ENCODE data around the gene CLIP2. TPM values are rescaled to one million over a fixed set of nuclear protein-coding genes. Genes with fewer than 3 reads are reported as not detected.
"Not testable (repeated sequence)": the region's sequence is repeated elsewhere in the genome, so short reads cannot be mapped to it uniquely, and the experiment has no call there.

CLIP2 gene
- total RNA-seq, 1 experiment from 2014 or later, result 14.2 TPM

DNA sequence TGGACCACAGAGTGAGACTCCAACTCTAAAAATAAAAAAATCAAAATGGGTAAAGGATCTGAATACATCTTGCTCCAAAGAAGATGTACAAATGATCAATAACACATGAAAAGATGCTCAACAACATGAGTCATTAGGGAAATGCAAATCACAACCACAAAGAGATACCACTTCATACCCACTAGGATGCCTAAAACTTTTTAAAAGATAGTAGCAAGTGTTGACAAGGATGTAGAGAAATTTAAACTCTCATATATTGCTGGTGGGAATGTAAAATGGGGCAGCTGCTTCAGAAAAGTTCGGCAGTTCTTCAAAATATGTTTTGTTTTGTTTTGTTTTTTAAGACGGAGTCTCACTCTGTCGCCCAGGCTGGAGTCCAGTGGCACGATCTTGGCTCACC is 118.8 kb downstream of the CLIP2 start:
- ChIA-PET POLR2A (no interaction called here), CTCF (interaction anchor here (4.0 kb wide), 1 partner anchor 9 kb away, joined by 25 read pairs; no protein-coding TSS in a partner anchor)
- DNase-seq (ENCODE audit: unreplicated experiment), result no peak
- Mint-ChIP-seq H3K9me3 (ENCODE audit: unreplicated experiment) (no peaks in the 10 kb centered on the region), H3K27me3 (ENCODE audit: insufficient read depth, unreplicated experiment) (no peaks in the 10 kb centered on the region), H3K4me1 (ENCODE audit: insufficient read depth, unreplicated experiment) (no peaks in the 10 kb centered on the region), H3K4me3 (ENCODE audit: unreplicated experiment) (no peak overlapping the region), H3K36me3 (ENCODE audit: insufficient read depth, unreplicated experiment) (peaks cover 6% of the 10 kb centered on the region), H3K27ac (ENCODE audit: low read depth, unreplicated experiment) (no peak overlapping the region)
- BruUV-seq (replicated peaks), result no TSS peak
- intact Hi-C loops (cut with micrococcal nuclease), result no loop called here
- TF ChIP-seq, protein P1, sequence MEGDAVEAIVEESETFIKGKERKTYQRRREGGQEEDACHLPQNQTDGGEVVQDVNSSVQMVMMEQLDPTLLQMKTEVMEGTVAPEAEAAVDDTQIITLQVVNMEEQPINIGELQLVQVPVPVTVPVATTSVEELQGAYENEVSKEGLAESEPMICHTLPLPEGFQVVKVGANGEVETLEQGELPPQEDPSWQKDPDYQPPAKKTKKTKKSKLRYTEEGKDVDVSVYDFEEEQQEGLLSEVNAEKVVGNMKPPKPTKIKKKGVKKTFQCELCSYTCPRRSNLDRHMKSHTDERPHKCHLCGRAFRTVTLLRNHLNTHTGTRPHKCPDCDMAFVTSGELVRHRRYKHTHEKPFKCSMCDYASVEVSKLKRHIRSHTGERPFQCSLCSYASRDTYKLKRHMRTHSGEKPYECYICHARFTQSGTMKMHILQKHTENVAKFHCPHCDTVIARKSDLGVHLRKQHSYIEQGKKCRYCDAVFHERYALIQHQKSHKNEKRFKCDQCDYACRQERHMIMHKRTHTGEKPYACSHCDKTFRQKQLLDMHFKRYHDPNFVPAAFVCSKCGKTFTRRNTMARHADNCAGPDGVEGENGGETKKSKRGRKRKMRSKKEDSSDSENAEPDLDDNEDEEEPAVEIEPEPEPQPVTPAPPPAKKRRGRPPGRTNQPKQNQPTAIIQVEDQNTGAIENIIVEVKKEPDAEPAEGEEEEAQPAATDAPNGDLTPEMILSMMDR (IDR thresholded peaks at IDR 0.05; ENCODE audit: unreplicated experiment), result no peak

DNA sequence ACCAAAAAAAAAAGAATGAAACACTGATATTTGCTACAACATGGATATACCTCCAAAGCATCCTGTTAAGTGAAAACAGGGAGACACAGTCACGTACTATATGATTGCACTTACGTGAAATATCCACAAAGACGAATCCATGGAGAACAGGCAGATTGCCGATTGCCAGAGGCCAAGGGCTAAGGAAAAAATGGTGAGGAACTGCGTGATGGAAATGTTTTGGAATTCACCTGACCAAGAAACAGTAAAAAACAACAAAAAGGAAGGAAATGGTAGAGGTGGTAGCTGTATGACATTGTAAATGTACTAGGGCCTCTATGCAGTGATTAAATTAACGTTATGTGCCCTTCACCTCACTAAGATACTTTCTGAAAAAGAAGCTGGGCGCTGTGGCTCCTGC is 120.4 kb downstream of the CLIP2 start:
- H3K4me3 Mint-ChIP-seq (ENCODE audit: unreplicated experiment), result no peak overlapping the region
- ChIA-PET CTCF (interaction anchor here (0.5 to 2.9 kb wide), 4 partner anchors 8 to 203 kb away, joined by 5 to 27 read pairs (median 6); no protein-coding TSS in a partner anchor), POLR2A (no interaction called here)
- no peaks in the 10 kb centered on the region for H3K27me3 Mint-ChIP-seq (ENCODE audit: insufficient read depth, unreplicated experiment)
- no peak for DNase-seq (ENCODE audit: unreplicated experiment)
- no TSS peak for BruUV-seq (replicated peaks)
- no peak overlapping the region for H3K27ac Mint-ChIP-seq (ENCODE audit: low read depth, unreplicated experiment)
- H3K36me3 Mint-ChIP-seq (ENCODE audit: insufficient read depth, unreplicated experiment), result peaks cover 6% of the 10 kb centered on the region
- TF ChIP-seq, protein P1 (IDR thresholded peaks at IDR 0.05; ENCODE audit: unreplicated experiment), result no peak
- H3K9me3 Mint-ChIP-seq (ENCODE audit: unreplicated experiment), result no peaks in the 10 kb centered on the region
- H3K4me1 Mint-ChIP-seq (ENCODE audit: insufficient read depth, unreplicated experiment), result no peaks in the 10 kb centered on the region
- intact Hi-C loops (cut with micrococcal nuclease), result no loop called here

DNA sequence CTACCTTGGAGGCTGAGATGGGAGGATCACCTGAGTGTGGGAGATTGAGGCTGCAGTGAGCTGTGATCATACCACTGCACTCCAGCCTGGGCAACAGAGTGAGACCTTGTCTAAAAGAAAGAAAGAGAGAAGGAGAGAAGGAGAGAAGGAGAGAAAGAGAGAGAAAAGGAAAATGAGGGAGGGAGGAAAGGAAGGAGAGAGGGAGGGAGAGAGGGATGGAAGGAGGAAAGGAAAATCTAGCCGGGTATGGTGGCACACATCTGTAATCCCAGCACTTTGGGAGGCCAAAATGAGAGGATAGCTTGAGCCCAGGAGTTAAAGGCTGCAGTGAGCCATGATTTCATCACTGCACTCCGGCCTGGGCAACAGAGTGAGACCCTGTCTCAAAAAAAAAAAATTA is 121.6 kb downstream of the CLIP2 start:
- Mint-ChIP-seq H3K9me3 (ENCODE audit: unreplicated experiment) (no peaks in the 10 kb centered on the region), H3K4me3 (ENCODE audit: unreplicated experiment) (no peak overlapping the region), H3K27ac (ENCODE audit: low read depth, unreplicated experiment) (no peak overlapping the region), H3K36me3 (ENCODE audit: insufficient read depth, unreplicated experiment) (peaks cover 6% of the 10 kb centered on the region), H3K27me3 (ENCODE audit: insufficient read depth, unreplicated experiment) (no peaks in the 10 kb centered on the region), H3K4me1 (ENCODE audit: insufficient read depth, unreplicated experiment) (no peaks in the 10 kb centered on the region)
- intact Hi-C loops (cut with micrococcal nuclease), result no loop called here
- TF ChIP-seq, protein P1 (IDR thresholded peaks at IDR 0.05; ENCODE audit: unreplicated experiment), result no peak
- ChIA-PET CTCF (interaction anchor here (1.5 to 2.9 kb wide), 2 partner anchors 9 to 204 kb away, joined by 8 to 27 read pairs; no protein-coding TSS in a partner anchor), POLR2A (interaction anchor here (0.6 kb wide), 2 partner anchors 109 to 237 kb away, joined by 3 read pairs; partner anchors contain the start of gene EIF4H)
- BruUV-seq (replicated peaks), result no TSS peak
- no peak for DNase-seq (ENCODE audit: unreplicated experiment)

DNA sequence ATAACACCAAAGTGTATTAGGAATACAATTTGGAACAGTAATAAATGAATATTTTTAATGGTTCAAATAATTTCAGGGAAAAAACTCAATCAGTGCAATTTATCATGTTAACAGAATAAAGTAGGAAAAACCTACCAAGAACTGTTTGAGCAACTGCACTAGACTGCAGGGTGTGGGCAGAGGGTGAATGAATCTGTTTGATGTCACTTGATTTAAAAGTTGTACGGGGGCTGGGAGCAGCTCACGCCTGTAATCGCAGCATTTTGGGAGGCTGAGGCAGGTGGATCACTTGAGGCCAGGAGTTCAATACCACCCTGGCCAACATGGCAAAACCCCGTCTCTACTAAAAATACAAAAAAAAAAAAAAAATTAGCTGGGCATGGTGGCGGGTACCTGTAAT is 122.4 kb downstream of the CLIP2 start:
- intact Hi-C loops (cut with micrococcal nuclease); H3K4me3 Mint-ChIP-seq (ENCODE audit: unreplicated experiment); DNase-seq (ENCODE audit: unreplicated experiment); H3K27ac Mint-ChIP-seq (ENCODE audit: low read depth, unreplicated experiment); POLR2A ChIA-PET; H3K27me3 Mint-ChIP-seq (ENCODE audit: insufficient read depth, unreplicated experiment); H3K4me1 Mint-ChIP-seq (ENCODE audit: insufficient read depth, unreplicated experiment); H3K9me3 Mint-ChIP-seq (ENCODE audit: unreplicated experiment); H3K36me3 Mint-ChIP-seq (ENCODE audit: insufficient read depth, unreplicated experiment); BruUV-seq (replicated peaks): not testable (repeated sequence)
- CTCF ChIA-PET, result interaction anchor here (0.6 to 2.9 kb wide), 2 partner anchors 10 to 590 kb away, joined by 3 to 27 read pairs; no protein-coding TSS in a partner anchor

Data from MCF 10A (cell line).